NCI-H82 treated with DMSO at 0.1 percent for 48 hours (cell line): ENCODE measurements around the gene SLF2.

Experiments
- DNase-seq: peaks from one replicate; lab custom pipeline; 2025; ENCODE audit not compliant: unreplicated experiment; lab: John Stamatoyannopoulos, UW

SLF2 gene, protein sequence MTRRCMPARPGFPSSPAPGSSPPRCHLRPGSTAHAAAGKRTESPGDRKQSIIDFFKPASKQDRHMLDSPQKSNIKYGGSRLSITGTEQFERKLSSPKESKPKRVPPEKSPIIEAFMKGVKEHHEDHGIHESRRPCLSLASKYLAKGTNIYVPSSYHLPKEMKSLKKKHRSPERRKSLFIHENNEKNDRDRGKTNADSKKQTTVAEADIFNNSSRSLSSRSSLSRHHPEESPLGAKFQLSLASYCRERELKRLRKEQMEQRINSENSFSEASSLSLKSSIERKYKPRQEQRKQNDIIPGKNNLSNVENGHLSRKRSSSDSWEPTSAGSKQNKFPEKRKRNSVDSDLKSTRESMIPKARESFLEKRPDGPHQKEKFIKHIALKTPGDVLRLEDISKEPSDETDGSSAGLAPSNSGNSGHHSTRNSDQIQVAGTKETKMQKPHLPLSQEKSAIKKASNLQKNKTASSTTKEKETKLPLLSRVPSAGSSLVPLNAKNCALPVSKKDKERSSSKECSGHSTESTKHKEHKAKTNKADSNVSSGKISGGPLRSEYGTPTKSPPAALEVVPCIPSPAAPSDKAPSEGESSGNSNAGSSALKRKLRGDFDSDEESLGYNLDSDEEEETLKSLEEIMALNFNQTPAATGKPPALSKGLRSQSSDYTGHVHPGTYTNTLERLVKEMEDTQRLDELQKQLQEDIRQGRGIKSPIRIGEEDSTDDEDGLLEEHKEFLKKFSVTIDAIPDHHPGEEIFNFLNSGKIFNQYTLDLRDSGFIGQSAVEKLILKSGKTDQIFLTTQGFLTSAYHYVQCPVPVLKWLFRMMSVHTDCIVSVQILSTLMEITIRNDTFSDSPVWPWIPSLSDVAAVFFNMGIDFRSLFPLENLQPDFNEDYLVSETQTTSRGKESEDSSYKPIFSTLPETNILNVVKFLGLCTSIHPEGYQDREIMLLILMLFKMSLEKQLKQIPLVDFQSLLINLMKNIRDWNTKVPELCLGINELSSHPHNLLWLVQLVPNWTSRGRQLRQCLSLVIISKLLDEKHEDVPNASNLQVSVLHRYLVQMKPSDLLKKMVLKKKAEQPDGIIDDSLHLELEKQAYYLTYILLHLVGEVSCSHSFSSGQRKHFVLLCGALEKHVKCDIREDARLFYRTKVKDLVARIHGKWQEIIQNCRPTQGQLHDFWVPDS

GRCh38 chr10:100912605-100913469 lies at the start of gene SLF2:
TSS of gene SLF2 (plus strand) at chr10:100912963. CDS start at chr10:100913111, 148 bp downstream.
- DNase-seq: peak; percentile 91

DNA sequence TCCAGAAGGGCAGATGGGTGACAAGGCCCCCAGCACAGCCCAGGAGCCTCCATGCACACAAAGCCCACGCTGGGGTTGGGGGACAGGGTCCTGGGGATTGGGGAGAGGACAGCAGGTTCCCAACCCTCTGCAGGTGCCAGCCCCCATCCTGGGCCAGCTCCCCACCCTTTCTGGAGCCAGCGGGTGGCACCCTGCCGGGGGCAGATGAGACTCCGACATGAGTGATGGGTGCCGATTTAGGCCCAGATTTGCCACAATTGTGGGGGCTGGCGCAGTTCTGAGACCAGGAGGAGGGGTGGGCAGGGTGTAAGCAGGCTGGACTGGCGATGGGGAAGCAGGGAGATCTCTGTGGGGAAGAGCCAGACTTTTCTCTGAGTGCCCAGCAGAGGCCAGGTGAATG lies 49.3 kb upstream of the SLF2 start:
- no peak for DNase-seq

GRCh38 chr10:100864036-100864885 lies 48.5 kb upstream of the SLF2 start:
- DNase-seq: no peak

GRCh38 chr10:100864978-100865377 lies 47.8 kb upstream of the SLF2 start:
- no peak for DNase-seq

- DNase-seq: no peak
Measured at GRCh38 chr10:100866010-100866409, 46.8 kb upstream of the SLF2 start.

DNA sequence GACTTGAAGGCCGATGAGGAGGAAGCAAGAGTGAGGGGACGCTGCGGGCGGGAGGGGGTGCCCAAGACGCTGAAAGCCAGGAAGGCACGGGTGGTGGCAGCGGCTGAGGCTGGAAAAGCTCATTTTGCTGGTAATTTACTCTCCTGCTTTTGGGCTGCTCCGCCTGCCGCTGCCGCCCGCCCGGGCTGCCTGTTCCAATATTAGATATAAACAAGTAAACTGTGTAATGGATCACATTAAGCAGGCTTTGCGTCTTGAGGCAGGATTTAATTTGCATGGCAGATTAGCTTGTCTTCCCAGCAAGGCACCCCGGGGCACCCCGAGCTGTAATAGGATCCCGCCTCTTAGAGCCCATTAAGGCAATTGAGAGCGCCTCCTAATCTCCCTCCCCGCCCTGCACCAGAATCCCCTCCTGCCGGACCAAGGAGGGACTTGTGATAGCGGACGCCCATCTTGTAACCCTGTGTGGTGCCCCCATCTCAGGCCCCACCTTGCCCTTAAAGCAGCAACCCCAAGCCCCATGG lies 46.1 kb upstream of the SLF2 start:
- peak; percentile 79 for DNase-seq

DNA sequence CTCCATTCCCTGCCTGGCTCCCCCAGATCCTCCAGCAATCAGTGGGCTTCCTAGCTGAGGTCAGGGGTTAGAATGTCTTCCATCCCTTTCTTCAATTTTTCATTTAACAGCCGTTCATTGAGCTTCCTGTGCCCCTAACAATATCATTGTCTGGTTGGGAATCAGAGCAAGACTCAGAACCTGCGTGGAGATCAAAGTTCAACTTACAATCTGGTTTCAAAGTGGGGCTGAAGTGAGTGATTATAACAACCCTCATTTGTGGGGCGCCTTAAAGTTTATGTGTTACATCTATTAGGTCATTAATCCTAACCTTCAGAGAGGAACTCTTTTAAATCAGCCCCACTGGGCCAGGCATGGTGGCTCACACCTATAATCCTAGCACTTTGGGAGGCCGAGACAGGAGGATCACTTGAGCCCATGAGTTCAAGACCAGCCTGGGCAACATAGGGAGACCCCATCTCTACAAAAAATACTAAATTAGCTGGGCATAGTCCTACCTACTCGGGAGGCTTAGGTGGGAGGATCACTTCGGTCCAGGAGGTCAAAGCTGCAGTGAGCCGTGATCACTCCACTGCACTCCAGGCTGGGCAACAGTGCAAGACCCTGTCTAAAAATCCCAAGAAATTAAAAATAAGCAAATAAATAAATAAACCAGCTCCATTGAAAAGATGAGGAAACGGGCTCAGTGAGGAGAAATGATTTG lies 45.4 kb upstream of the SLF2 start:
- no peak for DNase-seq

DNA sequence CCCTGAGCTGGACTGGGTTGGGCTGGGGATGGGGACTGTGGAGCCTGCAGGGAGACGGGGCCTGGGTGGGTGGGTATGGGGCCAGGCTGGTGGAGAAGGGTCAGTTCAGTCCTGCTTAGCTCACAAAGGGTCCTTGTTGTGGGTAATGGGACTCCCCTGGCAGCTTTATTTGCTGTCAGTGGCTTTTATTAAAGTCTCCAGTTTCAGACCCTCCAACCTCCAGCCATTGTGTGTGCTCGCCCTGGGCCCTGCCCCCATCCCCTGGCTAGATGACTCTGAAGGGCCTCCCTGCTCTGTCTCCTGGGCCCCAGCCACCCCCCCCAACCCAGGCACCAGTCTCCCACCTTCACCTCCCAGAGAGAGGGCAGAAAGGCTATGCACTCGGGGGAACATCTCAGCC lies 44.4 kb upstream of the SLF2 start:
- no peak for DNase-seq

GRCh38 chr10:100869399-100869798 lies 43.4 kb upstream of the SLF2 start:
- no peak for DNase-seq

DNA sequence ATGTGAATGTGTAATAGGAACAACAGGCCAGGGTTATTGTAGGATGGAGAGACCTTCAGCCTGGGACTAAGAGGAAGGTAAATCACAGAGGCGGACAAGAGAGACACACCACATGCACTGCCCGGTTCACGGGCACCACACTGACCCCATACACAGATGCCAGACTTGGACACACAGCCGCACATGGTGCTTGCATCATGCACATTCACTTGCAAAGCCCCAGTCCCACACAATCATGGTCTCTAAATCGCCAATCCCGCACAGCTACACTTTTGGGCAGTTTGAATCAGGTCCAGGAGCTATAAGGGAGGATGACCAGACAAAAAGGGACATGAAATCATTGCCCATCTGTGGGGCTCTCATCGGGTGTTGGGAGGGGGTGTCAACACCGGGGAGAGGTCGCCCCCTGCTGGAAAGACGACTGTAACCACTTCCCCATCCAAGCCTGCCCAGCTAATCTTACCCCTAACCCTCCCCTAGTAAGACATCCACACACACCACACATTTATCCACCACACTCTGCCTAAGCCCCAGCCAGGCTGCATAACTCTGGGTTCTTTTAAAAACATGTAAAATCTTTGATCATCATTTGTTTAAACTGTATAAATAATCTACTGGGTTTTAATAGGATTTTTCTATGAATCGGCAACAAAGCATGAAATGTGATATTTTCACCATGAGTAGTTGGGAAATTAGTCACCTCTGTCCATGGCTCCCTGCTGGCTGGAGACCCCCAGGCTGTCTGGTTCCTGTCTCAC lies 40.5 kb upstream of the SLF2 start:
- peak; percentile 16 for DNase-seq

DNA sequence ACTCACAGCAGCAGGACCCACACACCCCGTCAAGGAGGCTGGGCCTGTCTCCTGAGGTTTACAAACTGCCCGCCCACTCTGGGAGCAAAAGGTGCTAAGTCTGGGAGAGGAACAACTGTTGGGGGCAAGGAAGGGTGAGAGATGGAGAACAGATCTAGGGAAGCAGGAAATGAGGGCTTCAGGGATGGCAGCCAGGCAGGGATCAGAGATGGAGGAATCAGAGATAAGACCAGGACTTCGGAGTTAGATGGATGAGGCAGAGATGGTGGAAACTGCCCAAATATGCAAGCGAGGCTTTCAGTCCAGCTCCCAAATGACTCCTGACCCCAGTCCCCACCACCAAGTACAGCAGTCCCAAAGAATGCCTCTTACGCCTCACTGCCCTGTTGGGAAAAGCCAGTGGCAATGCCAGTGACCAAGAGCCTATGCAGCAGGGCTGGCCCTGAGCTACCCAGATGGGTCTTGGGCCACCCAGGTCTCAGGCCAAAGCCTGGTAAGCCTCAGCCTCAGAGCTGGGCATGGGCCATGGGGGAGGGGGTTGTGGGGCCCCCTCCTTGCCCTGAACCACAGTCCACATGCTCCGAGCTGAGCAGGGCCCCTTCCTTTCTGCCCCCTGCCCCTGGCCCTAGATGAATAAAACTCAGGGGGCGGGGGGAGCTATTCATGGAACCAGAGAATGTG lies 39.5 kb upstream of the SLF2 start:
- DNase-seq: no peak

GRCh38 chr10:100873827-100874326 lies 38.9 kb upstream of the SLF2 start:
- no peak for DNase-seq

DNA sequence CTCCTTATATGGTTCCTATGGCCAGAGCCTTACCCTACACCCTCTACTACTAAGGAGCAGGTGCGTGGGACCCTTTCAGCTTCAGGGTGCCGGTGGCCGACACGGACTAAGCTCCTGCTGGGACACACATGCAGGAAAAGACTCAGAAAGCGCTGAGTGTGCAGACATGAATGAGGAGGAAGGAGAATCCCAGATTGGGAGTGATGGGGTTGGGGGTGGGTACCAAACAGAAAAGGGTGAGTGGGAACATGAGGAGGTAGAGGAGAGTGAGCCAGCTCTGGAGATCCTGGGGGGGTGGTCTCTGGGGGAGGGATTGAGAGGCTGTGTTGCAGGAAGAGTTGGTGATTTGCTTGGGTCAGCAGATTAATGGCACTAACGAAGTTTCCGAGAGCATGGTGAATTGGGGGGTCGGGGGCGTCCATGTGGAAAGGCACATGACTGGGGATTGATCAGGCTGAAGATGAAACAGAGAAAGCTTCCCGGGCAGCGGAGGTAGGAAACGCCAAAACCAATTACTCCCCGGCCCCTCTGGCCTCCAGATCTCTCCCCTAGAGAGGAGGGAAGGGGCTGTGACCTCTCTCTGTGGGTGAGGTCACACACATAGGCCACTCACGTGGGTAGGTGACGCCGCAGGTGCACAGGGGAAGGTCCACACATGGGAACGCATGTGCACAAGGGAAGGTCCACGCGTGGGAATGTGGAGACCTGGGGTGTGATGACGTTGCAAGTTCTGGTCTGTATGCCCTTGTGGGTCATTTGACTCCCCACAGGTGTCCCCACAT lies 37.9 kb upstream of the SLF2 start:
- no peak for DNase-seq

DNA sequence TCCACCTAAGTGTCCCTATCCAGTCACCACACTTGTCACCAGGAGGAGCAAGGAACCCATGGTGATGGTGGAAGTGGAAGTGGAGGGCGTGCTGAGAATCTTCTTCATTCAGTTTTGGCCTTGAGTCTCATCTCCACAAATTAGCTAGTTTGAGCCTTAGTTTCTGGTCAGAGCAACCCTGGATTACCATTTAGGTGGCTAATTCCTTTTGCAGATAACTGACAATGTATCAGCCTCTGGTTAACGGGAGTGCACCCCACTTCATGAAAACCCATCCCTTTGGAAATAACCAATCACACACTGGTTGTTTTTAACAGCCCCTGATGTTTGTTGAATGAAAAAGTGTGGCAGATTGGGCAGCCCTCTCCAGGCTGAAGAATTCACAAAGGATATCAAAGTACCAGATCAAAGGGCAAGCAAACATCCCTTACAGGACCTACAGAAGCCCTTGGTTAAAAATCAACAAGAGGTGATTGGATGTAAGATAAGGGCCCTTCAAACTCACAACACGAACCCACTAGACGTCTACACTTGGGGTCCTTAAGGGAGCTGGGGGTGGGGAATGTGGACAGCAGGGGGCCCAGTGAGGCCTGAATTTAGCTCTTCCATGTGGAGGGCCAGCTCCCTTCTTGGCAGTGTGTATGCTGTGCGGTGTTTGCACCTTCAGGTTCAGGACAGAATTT lies 37.1 kb upstream of the SLF2 start:
- DNase-seq: no peak

DNA sequence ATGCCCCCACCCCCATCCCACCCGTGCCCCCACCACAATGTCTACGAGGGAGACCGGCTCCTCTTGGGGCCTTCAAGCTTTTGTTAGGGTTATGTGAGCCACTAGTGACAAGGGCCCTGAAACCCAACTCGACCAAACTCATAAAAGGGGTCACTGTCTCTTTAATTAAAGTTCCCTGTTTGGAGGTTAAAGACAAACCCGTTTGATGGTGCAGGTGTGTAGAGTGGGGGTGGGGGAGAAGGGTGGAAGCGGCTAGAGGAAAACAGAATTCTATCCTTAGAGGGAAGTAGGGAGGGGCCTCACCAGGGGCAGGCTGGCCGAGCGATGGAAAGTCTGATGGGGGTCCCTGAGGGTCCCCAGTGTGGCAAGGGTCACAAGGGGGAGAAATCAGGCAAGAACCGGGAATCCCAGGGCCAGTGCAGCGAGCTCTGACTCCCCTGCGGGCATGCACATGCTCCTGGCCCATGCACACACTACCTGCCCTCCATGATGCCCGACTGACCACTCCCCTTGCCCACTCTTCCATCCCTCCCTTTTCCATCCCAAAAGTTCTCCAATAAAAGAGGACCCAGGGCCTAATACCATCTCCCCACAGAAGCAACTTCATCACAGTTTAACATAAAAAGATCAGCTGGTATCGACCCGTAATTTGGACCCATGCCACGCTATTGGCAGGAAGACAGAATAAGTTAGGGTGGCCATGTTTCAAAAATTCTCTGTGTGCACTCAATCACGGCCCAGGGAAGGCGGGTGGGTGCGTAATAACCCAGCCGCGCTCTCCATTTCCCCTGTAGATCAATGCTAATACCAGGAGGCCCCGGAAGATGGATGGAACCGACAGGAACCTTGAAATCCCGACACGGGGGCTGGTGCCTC lies 35.9 kb upstream of the SLF2 start:
- DNase-seq: no peak
